Activated CD4-positive, alpha-beta memory T cell treated with anti-CD3 and anti-CD28 coated beads, Interleukin-2, amount 10 ng/mL, durations not matched to agents 7 days and 5 days (primary cell): Measurements from ENCODE around the gene IARS1. TPM values are rescaled to one million over a fixed set of nuclear protein-coding genes. Genes with fewer than 3 reads are reported as not detected.

Experiments used
- CTCF ChIA-PET: fragments of 350-600 bp; sonication (Branson Sonifier 250); formaldehyde crosslinking; loops from one replicate; lab custom pipeline; 2021; ENCODE audit warnings: antibody characterized with exemption, inconsistent platforms; lab: Charles Lee
- POLR2A ChIA-PET: fragments of 350-600 bp; sonication (Branson Sonifier 250); formaldehyde crosslinking; loops from one replicate; lab custom pipeline; 2021; ENCODE audit warnings: antibody characterized with exemption; lab: Charles Lee
- DNase-seq: peaks from one replicate; pipeline ENCODE4 v3.0.0-alpha.2; 2020
- H3K27ac Mint-ChIP-seq: one replicate; pipeline ENCODE4 v1.8.0; 2021; ENCODE audit warnings: mild to moderate bottlenecking, mixed read lengths
- H3K27me3 Mint-ChIP-seq: one replicate; pipeline ENCODE4 v1.8.0; 2021; ENCODE audit warnings: mixed read lengths
- H3K36me3 Mint-ChIP-seq: one replicate; pipeline ENCODE4 v1.8.0; 2021; ENCODE audit warnings: low read depth, mixed read lengths
- H3K4me1 Mint-ChIP-seq: one replicate; pipeline ENCODE4 v1.8.0; 2021; ENCODE audit warnings: mixed read lengths
- H3K4me3 Mint-ChIP-seq: one replicate; pipeline ENCODE4 v1.8.0; 2021; ENCODE audit warnings: mild to moderate bottlenecking, mixed read lengths
- H3K9me3 Mint-ChIP-seq: one replicate; pipeline ENCODE4 v1.8.0; 2021; ENCODE audit warnings: mixed read lengths
- total RNA-seq, 2 experiments: library from RNA; stranded (reverse); gene quantifications; one replicate each; pipeline ENCODE4 v1.2.3, GENCODE V29; 2021

The IARS1 gene
- total RNA-seq, 2 experiments from 2014 or later, result 145 to 152 TPM

- no peaks in the 10 kb centered on the region for H3K9me3 Mint-ChIP-seq
- CTCF ChIA-PET, result no interaction called here
- no peaks in the 10 kb centered on the region for H3K27me3 Mint-ChIP-seq
- POLR2A ChIA-PET, result interaction anchor here (1.1 kb wide), 1 partner anchor 59 kb away, joined by 3 read pairs; the partner anchor contains the start of genes CENPP and NOL8
- H3K36me3 Mint-ChIP-seq, result peaks cover 76% of the 10 kb centered on the region
- H3K4me3 Mint-ChIP-seq, result no peak overlapping the region
- H3K27ac Mint-ChIP-seq, result peak overlapping the region; percentile 4
- no peaks in the 10 kb centered on the region for H3K4me1 Mint-ChIP-seq
- no peak for DNase-seq
These were observed 27.0 kb downstream of the IARS1 start for GRCh38 chr9:92266486-92266885.

GRCh38 chr9:92265154-92265553 lies 28.3 kb downstream of the IARS1 start:
- no peak for DNase-seq
- ChIA-PET POLR2A (interaction anchor here (0.7 to 0.9 kb wide), 2 partner anchors 17 to 30 kb away, joined by 3 read pairs; no protein-coding TSS in a partner anchor), CTCF (no interaction called here)
- no peaks in the 10 kb centered on the region for H3K4me1 Mint-ChIP-seq
- no peaks in the 10 kb centered on the region for H3K9me3 Mint-ChIP-seq
- H3K36me3 Mint-ChIP-seq, result peaks cover 74% of the 10 kb centered on the region
- no peaks in the 10 kb centered on the region for H3K27me3 Mint-ChIP-seq
- no peak overlapping the region for H3K27ac Mint-ChIP-seq
- no peak overlapping the region for H3K4me3 Mint-ChIP-seq

- Mint-ChIP-seq H3K27ac (no peak overlapping the region), H3K36me3 (peaks cover 77% of the 10 kb centered on the region), H3K9me3 (no peaks in the 10 kb centered on the region), H3K4me1 (no peaks in the 10 kb centered on the region), H3K4me3 (no peak overlapping the region), H3K27me3 (no peaks in the 10 kb centered on the region)
- no peak for DNase-seq
- POLR2A ChIA-PET, result interaction anchor here (0.9 to 1.3 kb wide), 3 partner anchors 14 to 62 kb away, joined by 3 read pairs; partner anchors contain the start of genes CENPP and NOL8
- CTCF ChIA-PET, result no interaction called here
These were observed 30.4 kb downstream of the IARS1 start for GRCh38 chr9:92263131-92263530.

GRCh38 chr9:92257327-92257726 lies 36.2 kb downstream of the IARS1 start:
- Mint-ChIP-seq H3K27ac (no peak overlapping the region), H3K4me1 (no peaks in the 10 kb centered on the region), H3K9me3 (no peaks in the 10 kb centered on the region), H3K27me3 (no peaks in the 10 kb centered on the region), H3K4me3 (no peak overlapping the region), H3K36me3 (peaks cover 75% of the 10 kb centered on the region)
- no peak for DNase-seq
- CTCF ChIA-PET, result no interaction called here
- POLR2A ChIA-PET, result no interaction called here

- no peaks in the 10 kb centered on the region for H3K9me3 Mint-ChIP-seq
- peaks cover 76% of the 10 kb centered on the region for H3K36me3 Mint-ChIP-seq
- no peaks in the 10 kb centered on the region for H3K27me3 Mint-ChIP-seq
- ChIA-PET CTCF (interaction anchor here (1.0 to 1.6 kb wide), 2 partner anchors 114 to 117 kb away, joined by 3 to 7 read pairs; no protein-coding TSS in a partner anchor), POLR2A (no interaction called here)
- no peak overlapping the region for H3K4me3 Mint-ChIP-seq
- no peak overlapping the region for H3K27ac Mint-ChIP-seq
- DNase-seq, result no peak
- no peaks in the 10 kb centered on the region for H3K4me1 Mint-ChIP-seq
These were observed 38.8 kb downstream of the IARS1 start for GRCh38 chr9:92254381-92255337.

- no peaks in the 10 kb centered on the region for H3K9me3 Mint-ChIP-seq
- CTCF ChIA-PET, result interaction anchor here (1.0 to 1.6 kb wide), 2 partner anchors 113 to 116 kb away, joined by 3 to 7 read pairs; no protein-coding TSS in a partner anchor
- H3K4me3 Mint-ChIP-seq, result no peak overlapping the region
- H3K27me3 Mint-ChIP-seq, result no peaks in the 10 kb centered on the region
- H3K4me1 Mint-ChIP-seq, result no peaks in the 10 kb centered on the region
- H3K36me3 Mint-ChIP-seq, result peaks cover 76% of the 10 kb centered on the region
- POLR2A ChIA-PET, result no interaction called here
- DNase-seq, result no peak
- no peak overlapping the region for H3K27ac Mint-ChIP-seq
These were observed 39.8 kb downstream of the IARS1 start for GRCh38 chr9:92253656-92254055.

GRCh38 chr9:92247981-92248380 lies 45.5 kb downstream of the IARS1 start:
- CTCF ChIA-PET, result no interaction called here
- H3K27ac Mint-ChIP-seq, result no peak overlapping the region
- POLR2A ChIA-PET, result no interaction called here

GRCh38 chr9:92247296-92247695 lies 46.2 kb downstream of the IARS1 start:
- POLR2A ChIA-PET, result no interaction called here
- Mint-ChIP-seq H3K9me3 (no peaks in the 10 kb centered on the region), H3K36me3 (peaks cover 76% of the 10 kb centered on the region), H3K4me3 (no peak overlapping the region), H3K27ac (no peak overlapping the region), H3K27me3 (no peaks in the 10 kb centered on the region), H3K4me1 (no peaks in the 10 kb centered on the region)
- DNase-seq, result no peak
- CTCF ChIA-PET, result no interaction called here

More at GRCh38 chr9:92247981-92248380, 45.5 kb downstream of the IARS1 start:
- Mint-ChIP-seq H3K27me3 (no peaks in the 10 kb centered on the region), H3K9me3 (no peaks in the 10 kb centered on the region), H3K36me3 (peaks cover 74% of the 10 kb centered on the region), H3K4me1 (no peaks in the 10 kb centered on the region), H3K4me3 (no peak overlapping the region)
- DNase-seq, result no peak

GRCh38 chr9:92245005-92245797 lies 48.3 kb downstream of the IARS1 start:
- Mint-ChIP-seq H3K27me3 (no peaks in the 10 kb centered on the region), H3K27ac (no peak overlapping the region), H3K36me3 (peaks cover 84% of the 10 kb centered on the region), H3K4me1 (no peaks in the 10 kb centered on the region), H3K4me3 (no peak overlapping the region), H3K9me3 (no peaks in the 10 kb centered on the region)
- DNase-seq, result no peak
- CTCF ChIA-PET, result interaction anchor here (1.2 kb wide), 1 partner anchor 107 kb away, joined by 3 read pairs; no protein-coding TSS in a partner anchor
- POLR2A ChIA-PET, result interaction anchor here (1.1 kb wide), 1 partner anchor 80 kb away, joined by 3 read pairs; the partner anchor contains the start of gene NOL8

Other genes with a start within 250 kb of the IARS1 start
- 10 to 100 TPM; 55.1 to 60.9 TPM for gene SPTLC1, start 178.3 kb downstream of the IARS1 start, total RNA-seq
- gene NOL8, start 31.7 kb upstream of the IARS1 start, total RNA-seq, result 10 to 100 TPM; 48.0 to 48.9 TPM
- gene CENPP, start 32.3 kb upstream of the IARS1 start, total RNA-seq, result 10 to 100 TPM; 18.8 to 22.0 TPM
- not detected for gene OGN, start 110.9 kb upstream of the IARS1 start, total RNA-seq
- not detected for gene OMD, start 130.8 kb upstream of the IARS1 start, total RNA-seq
- not detected for gene ASPN, start 188.8 kb upstream of the IARS1 start, total RNA-seq
- gene ECM2, start 242.3 kb upstream of the IARS1 start, total RNA-seq, result not detected